ENCODE data around the gene USP14. TPM values are rescaled to one million over a fixed set of nuclear protein-coding genes. Genes with fewer than 3 reads are reported as not detected.

Gene USP14
- polyA plus RNA-seq, 3 donors: 8.1 to 22.4 (median 17.5) TPM

- Histone ChIP-seq H3K79me2 (ENCODE audit: insufficient read depth, low read length) (peaks cover 18% of the 10 kb centered on the region), H3K27me3 (ENCODE audit: control insufficient read depth in 2 of 2, insufficient read depth in 2 of 2, low read length in 2 of 2) (no peaks in the 10 kb centered on the region), H3K4me2 (replicated peaks; ENCODE audit: extremely low read depth, low read length, poor library complexity, severe bottlenecking) (no peak overlapping the region), H4K20me1 (ENCODE audit: insufficient read depth, low read length) (no peaks in the 10 kb centered on the region), H3K9ac (ENCODE audit: insufficient read depth, low read length, poor library complexity, severe bottlenecking) (no peak overlapping the region), H2AFZ (ENCODE audit: insufficient read depth, low read depth, low read length, poor library complexity, severe bottlenecking) (no peak overlapping the region), H3K9me3 (replicated peaks in 1 of 2; ENCODE audit: control insufficient read depth in 1 of 2, insufficient read depth in 1 of 2, low read length in 2 of 2) (no peaks in the 10 kb centered on the region), H3K4me1 (ENCODE audit: control insufficient read depth in 1 of 2, insufficient read depth in 2 of 2, low read length in 2 of 2) (no peaks in the 10 kb centered on the region), H3K27ac (ENCODE audit: low read depth in 1 of 2, low read length in 2 of 2) (no peak overlapping the region), H3K36me3 (replicated peaks in 1 of 2; ENCODE audit: control insufficient read depth in 1 of 2, insufficient read depth in 2 of 2, low read length in 2 of 2) (peaks cover 15 to 25% of the 10 kb centered on the region in 2 donors), H3K4me3 (replicated peaks in 1 of 3; ENCODE audit: low read depth in 2 of 3, low read length in 3 of 3) (no peak overlapping the region)
- H3K27me3 Mint-ChIP-seq (ENCODE audit: low read depth in 3 of 3): no peaks in the 10 kb centered on the region
- intact Hi-C loops (cut with micrococcal nuclease): no loop called here
- TF ChIP-seq CTCF (IDR thresholded peaks at IDR 0.05): no peak
- no CpG with 5 or more reads among the region's 1 CpG for WGBS (ENCODE audit: insufficient coverage)
- H3K36me3 Mint-ChIP-seq: peaks cover 32 to 46% of the 10 kb centered on the region in 2 donors
- no peak for DNase-seq
- no peak overlapping the region for H3K27ac Mint-ChIP-seq
- H3K9me3 Mint-ChIP-seq: no peaks in the 10 kb centered on the region
- no peak overlapping the region for H3K4me3 Mint-ChIP-seq
- H3K4me1 Mint-ChIP-seq: peaks cover 6% of the 10 kb centered on the region
Observed at GRCh38 chr18:191725-192124, 33.4 kb downstream of the USP14 start.

DNA sequence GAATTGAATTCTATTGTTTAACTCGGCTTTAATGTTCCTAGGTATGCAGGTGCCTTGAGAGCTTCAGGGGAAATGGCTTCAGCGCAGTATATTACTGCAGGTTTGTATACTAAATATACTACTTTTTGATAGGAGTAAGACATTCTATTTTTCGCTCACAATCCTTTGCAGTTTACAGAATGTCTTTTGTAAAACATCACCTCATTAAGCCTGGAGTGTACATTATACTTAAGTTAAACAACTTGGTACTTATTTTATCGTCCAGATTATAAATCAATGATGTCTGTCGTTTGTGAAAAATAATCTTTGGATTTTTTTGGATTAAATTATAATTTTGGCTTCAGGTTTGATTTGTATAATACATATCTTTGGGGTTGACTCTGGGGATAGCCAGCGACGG is 34.4 kb downstream of the USP14 start:
- no peak overlapping the region for H3K27ac ChIP-seq (ENCODE audit: low read depth in 1 of 2, low read length in 2 of 2)
- TF ChIP-seq CTCF (IDR thresholded peaks at IDR 0.05): no peak
- H3K36me3 ChIP-seq (replicated peaks in 1 of 2; ENCODE audit: control insufficient read depth in 1 of 2, insufficient read depth in 2 of 2, low read length in 2 of 2): peaks cover 25 to 35% of the 10 kb centered on the region in 2 donors
- no CpG with 5 or more reads among the region's 7 CpGs for WGBS (ENCODE audit: insufficient coverage)
- no peak overlapping the region for H3K9ac ChIP-seq (ENCODE audit: insufficient read depth, low read length, poor library complexity, severe bottlenecking)
- Mint-ChIP-seq H3K4me1 (peaks cover 6% of the 10 kb centered on the region), H3K27me3 (ENCODE audit: low read depth in 3 of 3) (no peaks in the 10 kb centered on the region), H3K9me3 (no peaks in the 10 kb centered on the region), H3K27ac (no peak overlapping the region), H3K36me3 (peaks cover 42 to 51% of the 10 kb centered on the region in 2 donors), H3K4me3 (no peak overlapping the region)
- H3K4me1 ChIP-seq (ENCODE audit: control insufficient read depth in 1 of 2, insufficient read depth in 2 of 2, low read length in 2 of 2): no peaks in the 10 kb centered on the region
- no peaks in the 10 kb centered on the region for H3K9me3 ChIP-seq (replicated peaks in 1 of 2; ENCODE audit: control insufficient read depth in 1 of 2, insufficient read depth in 1 of 2, low read length in 2 of 2)
- no peak overlapping the region for H3K4me3 ChIP-seq (replicated peaks in 1 of 3; ENCODE audit: low read depth in 2 of 3, low read length in 3 of 3)
- no peak overlapping the region for H2AFZ ChIP-seq (ENCODE audit: insufficient read depth, low read depth, low read length, poor library complexity, severe bottlenecking)
- intact Hi-C loops (cut with micrococcal nuclease): no loop called here
- no peaks in the 10 kb centered on the region for H4K20me1 ChIP-seq (ENCODE audit: insufficient read depth, low read length)
- no peak for DNase-seq
- no peak overlapping the region for H3K4me2 ChIP-seq (replicated peaks; ENCODE audit: extremely low read depth, low read length, poor library complexity, severe bottlenecking)
- H3K27me3 ChIP-seq (ENCODE audit: control insufficient read depth in 2 of 2, insufficient read depth in 2 of 2, low read length in 2 of 2): no peaks in the 10 kb centered on the region
- peaks cover 18% of the 10 kb centered on the region for H3K79me2 ChIP-seq (ENCODE audit: insufficient read depth, low read length)
